ENCODE data around the gene ARL14EPL. TPM values are rescaled to one million over a fixed set of nuclear protein-coding genes. Genes with fewer than 3 reads are reported as not detected.

Gene ARL14EPL
- total RNA-seq, 1 experiment from 2014 or later, result not detected

GRCh38 chr5:116058346-116058936 lies 26.2 kb downstream of the ARL14EPL start (continued):
- TF ChIP-seq, protein P1, sequence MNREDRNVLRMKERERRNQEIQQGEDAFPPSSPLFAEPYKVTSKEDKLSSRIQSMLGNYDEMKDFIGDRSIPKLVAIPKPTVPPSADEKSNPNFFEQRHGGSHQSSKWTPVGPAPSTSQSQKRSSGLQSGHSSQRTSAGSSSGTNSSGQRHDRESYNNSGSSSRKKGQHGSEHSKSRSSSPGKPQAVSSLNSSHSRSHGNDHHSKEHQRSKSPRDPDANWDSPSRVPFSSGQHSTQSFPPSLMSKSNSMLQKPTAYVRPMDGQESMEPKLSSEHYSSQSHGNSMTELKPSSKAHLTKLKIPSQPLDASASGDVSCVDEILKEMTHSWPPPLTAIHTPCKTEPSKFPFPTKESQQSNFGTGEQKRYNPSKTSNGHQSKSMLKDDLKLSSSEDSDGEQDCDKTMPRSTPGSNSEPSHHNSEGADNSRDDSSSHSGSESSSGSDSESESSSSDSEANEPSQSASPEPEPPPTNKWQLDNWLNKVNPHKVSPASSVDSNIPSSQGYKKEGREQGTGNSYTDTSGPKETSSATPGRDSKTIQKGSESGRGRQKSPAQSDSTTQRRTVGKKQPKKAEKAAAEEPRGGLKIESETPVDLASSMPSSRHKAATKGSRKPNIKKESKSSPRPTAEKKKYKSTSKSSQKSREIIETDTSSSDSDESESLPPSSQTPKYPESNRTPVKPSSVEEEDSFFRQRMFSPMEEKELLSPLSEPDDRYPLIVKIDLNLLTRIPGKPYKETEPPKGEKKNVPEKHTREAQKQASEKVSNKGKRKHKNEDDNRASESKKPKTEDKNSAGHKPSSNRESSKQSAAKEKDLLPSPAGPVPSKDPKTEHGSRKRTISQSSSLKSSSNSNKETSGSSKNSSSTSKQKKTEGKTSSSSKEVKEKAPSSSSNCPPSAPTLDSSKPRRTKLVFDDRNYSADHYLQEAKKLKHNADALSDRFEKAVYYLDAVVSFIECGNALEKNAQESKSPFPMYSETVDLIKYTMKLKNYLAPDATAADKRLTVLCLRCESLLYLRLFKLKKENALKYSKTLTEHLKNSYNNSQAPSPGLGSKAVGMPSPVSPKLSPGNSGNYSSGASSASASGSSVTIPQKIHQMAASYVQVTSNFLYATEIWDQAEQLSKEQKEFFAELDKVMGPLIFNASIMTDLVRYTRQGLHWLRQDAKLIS (CRISPR knock-in tag; IDR thresholded peaks at IDR 0.05; ENCODE audit: borderline replicate concordance), result no peak
- TF ChIP-seq ZNF317 (CRISPR knock-in tag; IDR thresholded peaks at IDR 0.05; ENCODE audit: borderline replicate concordance, low read depth) (no peak), AR (CRISPR knock-in tag; IDR thresholded peaks at IDR 0.05) (no peak), ZNF219 (CRISPR knock-in tag; IDR thresholded peaks at IDR 0.05; ENCODE audit: borderline replicate concordance) (no peak), ZSCAN18 (CRISPR knock-in tag; IDR thresholded peaks at IDR 0.05) (no peak)
- TF ChIP-seq, protein P2, sequence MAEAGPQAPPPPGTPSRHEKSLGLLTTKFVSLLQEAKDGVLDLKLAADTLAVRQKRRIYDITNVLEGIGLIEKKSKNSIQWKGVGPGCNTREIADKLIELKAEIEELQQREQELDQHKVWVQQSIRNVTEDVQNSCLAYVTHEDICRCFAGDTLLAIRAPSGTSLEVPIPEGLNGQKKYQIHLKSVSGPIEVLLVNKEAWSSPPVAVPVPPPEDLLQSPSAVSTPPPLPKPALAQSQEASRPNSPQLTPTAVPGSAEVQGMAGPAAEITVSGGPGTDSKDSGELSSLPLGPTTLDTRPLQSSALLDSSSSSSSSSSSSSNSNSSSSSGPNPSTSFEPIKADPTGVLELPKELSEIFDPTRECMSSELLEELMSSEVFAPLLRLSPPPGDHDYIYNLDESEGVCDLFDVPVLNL (CRISPR knock-in tag; IDR thresholded peaks at IDR 0.05; ENCODE audit: borderline replicate concordance, low read depth), result no peak

DNA sequence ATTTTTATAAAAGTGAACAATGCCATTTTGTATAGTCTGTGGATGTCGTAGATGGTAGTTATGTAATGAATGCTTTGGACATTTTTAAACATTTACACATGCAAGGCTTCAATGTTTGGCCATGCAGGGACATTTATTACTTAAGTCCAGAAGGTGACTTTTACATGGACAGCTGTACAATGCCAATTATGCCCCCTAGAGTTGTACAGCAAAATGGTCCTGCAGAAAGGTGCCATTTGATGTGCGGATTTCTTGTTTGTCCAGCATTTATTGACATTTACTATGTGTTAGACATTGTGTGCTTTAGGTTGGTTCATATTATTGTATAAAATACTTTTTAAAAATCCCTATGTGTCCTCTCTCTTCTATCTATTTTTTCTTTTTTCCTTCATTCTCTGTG lies 30.1 kb downstream of the ARL14EPL start:
- CTCF ChIA-PET, result no interaction called here
- H3K36me3 Mint-ChIP-seq, result no peaks in the 10 kb centered on the region

More for the DNA sequence above, 30.1 kb downstream of the ARL14EPL start:
- no peaks in the 10 kb centered on the region for H3K9me3 Mint-ChIP-seq
- TF ChIP-seq ESRRA (CRISPR knock-in tag; IDR thresholded peaks at IDR 0.05; ENCODE audit: borderline replicate concordance) (no peak), CREB1 (CRISPR knock-in tag; IDR thresholded peaks at IDR 0.05) (no peak), HMGA2 (CRISPR knock-in tag; IDR thresholded peaks at IDR 0.05) (no peak), ZNF396 (CRISPR knock-in tag; IDR thresholded peaks at IDR 0.05; ENCODE audit: borderline replicate concordance) (no peak), HMGXB4 (CRISPR knock-in tag; IDR thresholded peaks at IDR 0.05) (no peak)
- TF ChIP-seq, protein P3, sequence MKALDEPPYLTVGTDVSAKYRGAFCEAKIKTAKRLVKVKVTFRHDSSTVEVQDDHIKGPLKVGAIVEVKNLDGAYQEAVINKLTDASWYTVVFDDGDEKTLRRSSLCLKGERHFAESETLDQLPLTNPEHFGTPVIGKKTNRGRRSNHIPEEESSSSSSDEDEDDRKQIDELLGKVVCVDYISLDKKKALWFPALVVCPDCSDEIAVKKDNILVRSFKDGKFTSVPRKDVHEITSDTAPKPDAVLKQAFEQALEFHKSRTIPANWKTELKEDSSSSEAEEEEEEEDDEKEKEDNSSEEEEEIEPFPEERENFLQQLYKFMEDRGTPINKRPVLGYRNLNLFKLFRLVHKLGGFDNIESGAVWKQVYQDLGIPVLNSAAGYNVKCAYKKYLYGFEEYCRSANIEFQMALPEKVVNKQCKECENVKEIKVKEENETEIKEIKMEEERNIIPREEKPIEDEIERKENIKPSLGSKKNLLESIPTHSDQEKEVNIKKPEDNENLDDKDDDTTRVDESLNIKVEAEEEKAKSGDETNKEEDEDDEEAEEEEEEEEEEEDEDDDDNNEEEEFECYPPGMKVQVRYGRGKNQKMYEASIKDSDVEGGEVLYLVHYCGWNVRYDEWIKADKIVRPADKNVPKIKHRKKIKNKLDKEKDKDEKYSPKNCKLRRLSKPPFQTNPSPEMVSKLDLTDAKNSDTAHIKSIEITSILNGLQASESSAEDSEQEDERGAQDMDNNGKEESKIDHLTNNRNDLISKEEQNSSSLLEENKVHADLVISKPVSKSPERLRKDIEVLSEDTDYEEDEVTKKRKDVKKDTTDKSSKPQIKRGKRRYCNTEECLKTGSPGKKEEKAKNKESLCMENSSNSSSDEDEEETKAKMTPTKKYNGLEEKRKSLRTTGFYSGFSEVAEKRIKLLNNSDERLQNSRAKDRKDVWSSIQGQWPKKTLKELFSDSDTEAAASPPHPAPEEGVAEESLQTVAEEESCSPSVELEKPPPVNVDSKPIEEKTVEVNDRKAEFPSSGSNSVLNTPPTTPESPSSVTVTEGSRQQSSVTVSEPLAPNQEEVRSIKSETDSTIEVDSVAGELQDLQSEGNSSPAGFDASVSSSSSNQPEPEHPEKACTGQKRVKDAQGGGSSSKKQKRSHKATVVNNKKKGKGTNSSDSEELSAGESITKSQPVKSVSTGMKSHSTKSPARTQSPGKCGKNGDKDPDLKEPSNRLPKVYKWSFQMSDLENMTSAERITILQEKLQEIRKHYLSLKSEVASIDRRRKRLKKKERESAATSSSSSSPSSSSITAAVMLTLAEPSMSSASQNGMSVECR (CRISPR knock-in tag; IDR thresholded peaks at IDR 0.05; ENCODE audit: borderline replicate concordance), result no peak
- TF ChIP-seq, protein P4, sequence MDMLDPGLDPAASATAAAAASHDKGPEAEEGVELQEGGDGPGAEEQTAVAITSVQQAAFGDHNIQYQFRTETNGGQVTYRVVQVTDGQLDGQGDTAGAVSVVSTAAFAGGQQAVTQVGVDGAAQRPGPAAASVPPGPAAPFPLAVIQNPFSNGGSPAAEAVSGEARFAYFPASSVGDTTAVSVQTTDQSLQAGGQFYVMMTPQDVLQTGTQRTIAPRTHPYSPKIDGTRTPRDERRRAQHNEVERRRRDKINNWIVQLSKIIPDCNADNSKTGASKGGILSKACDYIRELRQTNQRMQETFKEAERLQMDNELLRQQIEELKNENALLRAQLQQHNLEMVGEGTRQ (CRISPR knock-in tag; IDR thresholded peaks at IDR 0.05), result no peak
- TF ChIP-seq, protein P5, sequence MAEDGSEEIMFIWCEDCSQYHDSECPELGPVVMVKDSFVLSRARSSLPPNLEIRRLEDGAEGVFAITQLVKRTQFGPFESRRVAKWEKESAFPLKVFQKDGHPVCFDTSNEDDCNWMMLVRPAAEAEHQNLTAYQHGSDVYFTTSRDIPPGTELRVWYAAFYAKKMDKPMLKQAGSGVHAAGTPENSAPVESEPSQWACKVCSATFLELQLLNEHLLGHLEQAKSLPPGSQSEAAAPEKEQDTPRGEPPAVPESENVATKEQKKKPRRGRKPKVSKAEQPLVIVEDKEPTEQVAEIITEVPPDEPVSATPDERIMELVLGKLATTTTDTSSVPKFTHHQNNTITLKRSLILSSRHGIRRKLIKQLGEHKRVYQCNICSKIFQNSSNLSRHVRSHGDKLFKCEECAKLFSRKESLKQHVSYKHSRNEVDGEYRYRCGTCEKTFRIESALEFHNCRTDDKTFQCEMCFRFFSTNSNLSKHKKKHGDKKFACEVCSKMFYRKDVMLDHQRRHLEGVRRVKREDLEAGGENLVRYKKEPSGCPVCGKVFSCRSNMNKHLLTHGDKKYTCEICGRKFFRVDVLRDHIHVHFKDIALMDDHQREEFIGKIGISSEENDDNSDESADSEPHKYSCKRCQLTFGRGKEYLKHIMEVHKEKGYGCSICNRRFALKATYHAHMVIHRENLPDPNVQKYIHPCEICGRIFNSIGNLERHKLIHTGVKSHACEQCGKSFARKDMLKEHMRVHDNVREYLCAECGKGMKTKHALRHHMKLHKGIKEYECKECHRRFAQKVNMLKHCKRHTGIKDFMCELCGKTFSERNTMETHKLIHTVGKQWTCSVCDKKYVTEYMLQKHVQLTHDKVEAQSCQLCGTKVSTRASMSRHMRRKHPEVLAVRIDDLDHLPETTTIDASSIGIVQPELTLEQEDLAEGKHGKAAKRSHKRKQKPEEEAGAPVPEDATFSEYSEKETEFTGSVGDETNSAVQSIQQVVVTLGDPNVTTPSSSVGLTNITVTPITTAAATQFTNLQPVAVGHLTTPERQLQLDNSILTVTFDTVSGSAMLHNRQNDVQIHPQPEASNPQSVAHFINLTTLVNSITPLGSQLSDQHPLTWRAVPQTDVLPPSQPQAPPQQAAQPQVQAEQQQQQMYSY (CRISPR knock-in tag; IDR thresholded peaks at IDR 0.05), result no peak
- no peak for DNase-seq (ENCODE audit: low spot score)
- ATAC-seq, result no peak
- H3K4me1 Mint-ChIP-seq, result peaks cover 2% of the 10 kb centered on the region; the same call in 1 of the 2 replicates
- H3K27ac Mint-ChIP-seq, result no peak overlapping the region
- H3K4me3 Mint-ChIP-seq, result no peak overlapping the region
- POLR2A ChIA-PET, result no interaction called here
- no peaks in the 10 kb centered on the region for H3K27me3 Mint-ChIP-seq (ENCODE audit: low read depth)
